HL-60 (cell line): ENCODE results near the gene BAZ1A.

ENCODE experiments used
- CTCF ChIP-seq: IDR thresholded peaks from one replicate; pipeline ENCODE4 v1.5.1; 2011; ENCODE audit warnings: low read length, control low read depth, inconsistent platforms; ENCODE audit not compliant: insufficient read depth
- POLR2AphosphoS5 ChIP-seq: IDR thresholded peaks from 2 replicates; pipeline ENCODE4 v1.6.1; 2012; ENCODE audit warnings: low read depth

GRCh38 chr14:34792598-34792997, 82.6 kb downstream of the BAZ1A start:
- TF ChIP-seq CTCF (no peak), POLR2AphosphoS5 (no peak)
